ENCODE data around the gene OR2AG2.

The OR2AG2 gene

GRCh38 chr11:6738590-6738989, 33.2 kb downstream of the OR2AG2 start:
- no peak for DNase-seq

GRCh38 chr11:6737872-6738466, 33.8 kb downstream of the OR2AG2 start:
- no peak for DNase-seq

DNA sequence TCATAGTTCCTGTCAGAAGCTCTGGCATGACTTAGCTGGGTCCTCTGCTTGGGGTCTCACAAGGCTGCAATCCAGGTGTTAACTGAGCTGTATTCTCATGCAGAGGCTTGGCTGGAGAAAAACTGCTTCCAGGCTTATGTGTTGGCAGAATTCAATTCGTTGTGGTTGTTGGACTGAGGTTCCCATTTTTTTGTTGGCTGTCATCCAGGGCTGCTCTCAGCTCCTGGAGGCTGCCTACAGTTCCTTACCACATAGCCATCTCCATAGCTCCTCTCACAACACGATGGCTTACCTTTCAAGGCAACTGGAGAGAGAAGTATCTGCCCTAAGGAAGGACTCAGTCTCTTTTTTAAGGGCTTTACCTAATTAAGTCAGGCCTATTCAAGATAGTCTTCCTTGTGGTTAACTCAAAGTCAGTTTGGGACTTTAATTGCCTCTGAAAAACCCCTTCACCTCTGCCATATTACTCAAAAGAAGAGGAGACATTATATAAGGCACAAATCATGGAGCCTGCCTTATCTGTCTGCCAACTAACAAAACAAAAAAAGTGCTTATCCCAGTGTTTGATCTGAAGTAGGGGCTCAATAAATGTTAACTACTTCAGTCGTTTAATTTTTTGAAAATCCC, 35.2 kb downstream of the OR2AG2 start:
- no peak for DNase-seq

DNA sequence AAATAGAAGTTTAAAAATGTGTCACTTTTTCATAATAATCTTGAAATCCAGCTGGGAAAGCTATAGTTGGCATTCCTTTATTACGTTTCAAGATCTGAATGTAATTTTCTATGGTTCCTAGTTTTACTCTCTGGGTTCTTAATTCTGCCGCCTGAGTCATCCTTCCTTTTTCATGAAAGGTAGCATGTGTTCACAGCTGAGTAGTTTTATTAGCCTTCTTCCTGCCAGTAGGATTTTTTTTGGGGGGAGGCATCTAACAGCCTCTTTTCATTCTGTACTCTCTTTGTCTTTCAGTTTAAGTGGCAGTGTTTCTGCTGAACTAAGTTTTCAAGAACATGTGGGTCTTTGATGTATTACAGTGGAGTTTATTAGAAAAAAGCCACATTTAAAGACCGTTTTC, 36.5 kb downstream of the OR2AG2 start:
- DNase-seq = no peak

- DNase-seq = no peak
Observed at GRCh38 chr11:6734616-6735015, 37.2 kb downstream of the OR2AG2 start.

GRCh38 chr11:6733326-6734275, 38.2 kb downstream of the OR2AG2 start:
- no peak for DNase-seq

DNA sequence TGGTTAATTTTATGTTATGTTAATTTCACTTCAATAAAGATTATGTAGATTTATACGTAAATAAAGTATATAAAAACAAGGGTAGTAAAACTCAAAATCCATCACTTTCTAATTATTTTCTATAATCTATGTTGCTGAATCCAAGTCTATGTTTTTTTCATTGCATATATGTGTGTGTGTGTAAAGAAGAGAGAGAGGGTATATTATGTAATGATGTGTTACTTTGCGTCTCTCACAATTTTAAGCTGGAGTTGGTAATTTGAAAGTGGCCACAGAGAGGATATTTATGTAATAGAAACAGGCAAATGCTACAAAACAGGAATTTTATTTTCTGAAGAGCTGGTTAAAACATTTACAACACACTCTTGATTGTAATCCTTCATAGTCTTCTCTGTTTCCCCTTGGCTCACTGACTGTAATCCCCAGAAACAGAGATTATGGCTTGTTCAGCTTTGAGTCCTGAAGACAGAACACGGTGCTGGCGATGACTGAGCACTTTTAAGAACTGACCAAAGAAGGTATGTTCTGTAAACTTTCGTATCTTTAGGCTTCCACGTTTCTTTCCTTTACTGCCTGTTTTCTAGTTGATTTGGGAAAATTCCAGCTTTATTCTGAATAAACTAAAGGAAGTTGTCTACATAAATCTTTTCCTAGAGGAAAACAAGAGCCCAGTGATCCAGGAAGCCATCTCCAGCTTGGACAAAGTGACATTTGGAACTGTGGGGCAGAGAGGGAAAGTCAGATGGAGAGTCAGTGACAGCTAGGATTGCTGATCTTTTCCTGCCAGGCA, 43.6 kb downstream of the OR2AG2 start:
- no peak for DNase-seq

GRCh38 chr11:6725386-6725896, 46.3 kb downstream of the OR2AG2 start:
- DNase-seq = no peak

- DNase-seq = no peak
Observed at GRCh38 chr11:6724013-6724412, 47.8 kb downstream of the OR2AG2 start.

DNA sequence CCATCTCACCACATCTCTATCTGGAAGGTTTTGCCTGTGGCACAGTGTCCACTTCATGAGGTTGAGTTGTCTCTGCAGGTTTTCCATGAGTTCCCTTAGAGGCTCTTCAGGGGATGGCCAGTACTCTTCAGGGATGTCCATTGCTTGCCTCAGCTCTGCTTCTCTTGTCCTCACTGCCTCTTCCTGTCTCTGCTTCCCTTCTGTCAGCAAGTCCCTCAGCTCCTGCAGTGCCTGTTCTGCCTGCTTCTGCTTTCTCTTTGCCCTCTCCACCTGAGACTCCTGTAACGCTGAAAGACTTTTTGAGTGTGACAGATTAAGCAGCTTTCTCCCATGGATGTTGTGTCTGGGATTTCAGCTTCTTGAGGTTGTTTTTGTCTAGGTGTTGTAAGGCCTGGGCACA, 50.4 kb downstream of the OR2AG2 start:
- DNase-seq = no peak

GRCh38 chr11:6719576-6719975, 52.2 kb downstream of the OR2AG2 start:
- DNase-seq = no peak

DNA sequence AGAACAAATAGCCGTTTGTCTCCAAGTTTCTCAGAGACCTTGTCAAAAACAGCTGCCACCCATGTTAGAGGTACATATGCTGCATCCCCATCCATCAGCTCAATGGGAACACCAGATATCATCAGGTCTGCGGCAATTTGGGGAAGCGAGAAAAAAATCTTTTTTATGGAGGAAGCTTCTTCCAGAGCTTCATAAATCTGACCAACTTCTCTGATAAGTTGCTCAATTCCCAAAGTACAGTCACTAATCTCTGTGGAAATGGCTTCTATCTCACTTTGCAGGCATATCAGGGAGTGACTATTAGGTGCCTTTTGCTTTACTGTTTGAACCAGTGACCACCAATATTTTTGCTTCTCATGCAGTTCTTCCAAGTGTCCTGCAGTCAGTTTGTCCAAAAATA, 54.4 kb downstream of the OR2AG2 start:
- DNase-seq = no peak

Measured in C1 segment of cervical spinal cord (tissue), 14 donors.